GM12891 (cell line): ENCODE data around the gene SYNCRIP.

ENCODE experiments used
- POLR2A ChIP-seq: IDR thresholded peaks from 2 replicates; pipeline ENCODE4 v1.6.1; 2011; ENCODE audit warnings: low read depth, low read length, control low read depth
- POLR2AphosphoS5 ChIP-seq: IDR thresholded peaks from 2 replicates; pipeline ENCODE4 v1.6.1; 2011; ENCODE audit warnings: low read depth, low read length, control low read depth
- POU2F2 ChIP-seq: IDR thresholded peaks from 2 replicates; pipeline ENCODE4 v1.6.1; 2011; ENCODE audit warnings: low read depth, mild to moderate bottlenecking, control low read depth, low read length, moderate library complexity
- SPI1 ChIP-seq: IDR thresholded peaks from 2 replicates; pipeline ENCODE4 v1.6.1; 2011; ENCODE audit warnings: low read depth, low read length, control low read depth
- TAF1 ChIP-seq: IDR thresholded peaks from 2 replicates; pipeline ENCODE4 v1.6.1; 2011; ENCODE audit warnings: low read depth, low read length, control low read depth

DNA sequence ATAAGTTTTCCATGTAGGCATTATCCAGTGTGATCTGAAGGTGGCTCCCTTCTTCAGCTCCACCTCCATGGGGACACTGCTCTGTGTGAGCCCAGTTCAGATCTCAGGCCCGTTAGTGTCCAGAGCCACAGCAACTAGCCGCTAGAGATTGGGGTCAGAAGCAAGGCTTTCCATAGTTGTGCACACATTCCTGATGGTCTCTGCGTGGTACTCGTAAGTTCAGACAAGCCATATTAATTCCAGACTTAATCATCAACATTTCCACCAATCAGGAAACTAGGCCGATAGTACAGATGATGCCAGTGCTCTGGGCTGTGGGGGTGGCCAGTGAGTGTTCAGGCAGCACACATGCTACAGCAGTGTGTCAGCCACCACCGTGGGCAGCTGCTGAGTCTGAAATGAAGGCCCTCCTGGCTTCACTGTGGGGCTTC lies 17.5 kb upstream of the SYNCRIP start:
- TF ChIP-seq POLR2A: no peak
- TF ChIP-seq POLR2AphosphoS5: no peak
- TF ChIP-seq TAF1: no peak
- TF ChIP-seq POU2F2: no peak
- no peak for TF ChIP-seq SPI1
